Mucosa of rectum (tissue), 2 donors: ENCODE results near the gene WDR19.
"Not testable (repeated sequence)": the region's sequence is repeated elsewhere in the genome, so short reads cannot be mapped to it uniquely, and the experiment has no call there.

ENCODE experiments used
- H3K27ac ChIP-seq, 2 donors: one replicate each; pipeline ENCODE4 v1.7.0; 2013; ENCODE audit warnings: inconsistent platforms in 2 of 2, low read depth in 2 of 2, low read length in 2 of 2
- H3K27me3 ChIP-seq, 2 donors: one replicate each; pipeline ENCODE4 v1.7.0; 2013; ENCODE audit warnings: low read length in 2 of 2; ENCODE audit not compliant: control insufficient read depth in 2 of 2, insufficient read depth in 2 of 2
- H3K36me3 ChIP-seq, 2 donors: one replicate each; pipeline ENCODE4 v1.7.0; 2013; ENCODE audit warnings: low read length in 2 of 2; ENCODE audit not compliant: control insufficient read depth in 2 of 2, insufficient read depth in 2 of 2
- H3K4me1 ChIP-seq, 2 donors: one replicate each; pipeline ENCODE4 v1.7.0; 2013; ENCODE audit warnings: low read length in 2 of 2, mild to moderate bottlenecking in 1 of 2; ENCODE audit not compliant: control insufficient read depth in 2 of 2, insufficient read depth in 2 of 2
- H3K4me3 ChIP-seq, 2 donors: one replicate each; pipeline ENCODE4 v1.7.0; 2013; ENCODE audit warnings: low read length in 2 of 2
- H3K9ac ChIP-seq, 2 donors: one replicate each; pipeline ENCODE4 v1.7.0; 2013; ENCODE audit warnings: low read length in 2 of 2, low read depth in 1 of 2, mild to moderate bottlenecking in 1 of 2
- H3K9me3 ChIP-seq, 2 donors: one replicate each; pipeline ENCODE4 v1.7.0; 2013; ENCODE audit warnings: low read length in 2 of 2; ENCODE audit not compliant: control insufficient read depth in 2 of 2
- donor health status: healthy.
- donor health status: Normal muscosa, but diverticular disease.

The WDR19 gene

DNA sequence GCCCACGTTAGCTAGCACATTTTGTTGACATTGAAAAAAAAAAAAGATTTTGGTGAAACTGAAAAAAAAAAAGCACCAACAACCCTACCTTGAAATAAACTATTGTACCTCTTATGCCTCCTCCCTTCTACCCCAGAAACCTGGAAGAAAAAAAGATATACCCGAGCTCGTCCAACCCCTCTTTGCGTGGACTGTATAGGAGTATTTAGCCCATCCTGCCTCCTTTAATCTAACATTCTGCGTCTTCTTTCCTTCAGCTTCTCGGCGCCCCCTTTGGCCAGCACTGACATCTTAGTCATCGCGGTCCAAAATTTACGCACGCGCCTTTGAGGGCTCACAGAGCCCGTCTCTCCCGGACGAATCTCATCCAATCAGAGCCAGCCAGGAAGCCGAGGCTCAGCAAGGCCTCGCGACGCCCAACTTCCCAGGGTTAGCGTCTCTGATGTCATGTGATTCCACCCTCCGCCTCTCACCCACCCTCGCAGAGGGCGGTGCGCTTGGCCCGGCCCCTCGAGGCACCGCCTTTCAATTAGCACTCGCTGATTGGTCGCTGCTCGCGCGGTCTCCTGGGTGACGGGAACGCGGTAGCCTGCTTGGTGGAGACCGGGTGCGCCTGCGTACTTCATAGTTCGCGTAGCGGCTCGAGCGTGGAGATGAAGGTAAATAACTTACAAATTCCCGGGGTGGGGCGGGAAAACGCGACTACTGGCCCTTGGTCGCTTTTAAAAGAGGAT is at the start of gene WDR19:
Gene WDR19, plus strand, starts transcription at position 625 of the 734 bp plus-strand sequence. Its CDS starts 29 bp downstream, at position 654.
- no peaks in the 10 kb centered on the region for H3K36me3 ChIP-seq
- no peaks in the 10 kb centered on the region for H3K9me3 ChIP-seq
- H3K4me3 ChIP-seq: peak within 1 kb of the TSS; percentile 89 to 99
- H3K27ac ChIP-seq: peak within 1 kb of the TSS; percentile 55 to 63
- peaks cover 0 to 3% of the 10 kb centered on the region in 2 donors for H3K4me1 ChIP-seq
- H3K9ac ChIP-seq: peak within 1 kb of the TSS; percentile 71 to 74
- no peaks in the 10 kb centered on the region for H3K27me3 ChIP-seq

- Histone ChIP-seq H3K4me1 (peaks cover 0 to 7% of the 10 kb centered on the region in 2 donors), H3K27me3 (no peaks in the 10 kb centered on the region), H3K9me3 (no peaks in the 10 kb centered on the region), H3K36me3 (no peaks in the 10 kb centered on the region), H3K27ac (no peak overlapping the region), H3K9ac (no peak overlapping the region), H3K4me3 (no peak overlapping the region)
These were observed 48.7 kb upstream of the WDR19 start for GRCh38 chr4:39133623-39134022.

DNA sequence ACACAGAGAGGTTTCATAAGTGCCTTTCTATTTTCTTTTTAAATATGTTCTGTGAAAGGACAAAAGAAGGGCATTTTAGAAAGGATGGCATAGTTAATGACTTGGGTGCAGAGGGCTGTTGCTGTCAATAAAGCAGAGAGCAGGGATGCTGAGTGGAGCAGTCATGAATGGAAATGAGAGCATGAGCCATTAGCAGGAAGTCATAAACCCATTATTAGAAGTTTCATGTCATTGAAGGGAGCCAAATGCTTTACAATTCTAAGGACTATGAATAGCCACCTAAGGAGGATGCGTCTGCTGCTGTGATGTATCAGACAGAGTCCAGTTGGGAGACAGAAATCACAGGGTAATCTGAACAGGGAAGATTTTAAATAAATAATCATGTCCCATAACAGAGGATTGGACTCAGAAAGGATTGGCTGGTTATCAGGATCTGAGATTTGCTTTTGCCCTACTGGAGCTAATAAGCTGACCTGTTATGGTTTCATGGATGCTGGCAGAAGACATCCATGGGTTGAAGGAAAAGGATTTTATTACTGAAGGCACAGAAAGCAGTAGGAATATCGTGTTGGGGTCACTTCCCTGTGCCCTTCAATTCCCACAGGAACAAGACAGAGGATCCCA is 47.5 kb upstream of the WDR19 start:
- H3K27me3 ChIP-seq: no peaks in the 10 kb centered on the region
- H3K9ac ChIP-seq: no peak overlapping the region
- no peaks in the 10 kb centered on the region for H3K36me3 ChIP-seq
- H3K27ac ChIP-seq: no peak overlapping the region
- peak overlapping the region in 1 of 2 donors; percentile 16 for H3K4me3 ChIP-seq
- peaks cover 0 to 7% of the 10 kb centered on the region in 2 donors for H3K4me1 ChIP-seq
- H3K9me3 ChIP-seq: no peaks in the 10 kb centered on the region

DNA sequence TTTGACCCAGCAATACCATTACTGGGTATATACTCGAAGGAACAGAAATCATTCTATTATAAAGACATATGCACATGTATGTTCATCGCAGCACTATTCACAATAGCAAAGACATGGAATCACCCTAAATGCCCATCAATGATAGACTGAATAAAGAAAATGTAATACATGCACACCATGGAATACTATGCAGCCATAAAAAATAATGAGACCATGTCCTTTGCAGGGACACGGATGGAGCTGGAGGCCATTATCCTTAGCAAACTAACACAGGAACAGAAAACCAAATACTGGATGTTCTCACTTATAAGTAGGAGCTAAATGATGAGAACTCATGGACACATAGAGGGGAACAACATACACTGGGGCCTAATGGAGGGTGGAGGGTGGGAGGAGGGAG is 44.1 kb upstream of the WDR19 start:
- not testable (repeated sequence) for H3K27ac ChIP-seq, H3K9ac ChIP-seq, H3K4me3 ChIP-seq, H3K4me1 ChIP-seq, H3K9me3 ChIP-seq, H3K36me3 ChIP-seq, H3K27me3 ChIP-seq

DNA sequence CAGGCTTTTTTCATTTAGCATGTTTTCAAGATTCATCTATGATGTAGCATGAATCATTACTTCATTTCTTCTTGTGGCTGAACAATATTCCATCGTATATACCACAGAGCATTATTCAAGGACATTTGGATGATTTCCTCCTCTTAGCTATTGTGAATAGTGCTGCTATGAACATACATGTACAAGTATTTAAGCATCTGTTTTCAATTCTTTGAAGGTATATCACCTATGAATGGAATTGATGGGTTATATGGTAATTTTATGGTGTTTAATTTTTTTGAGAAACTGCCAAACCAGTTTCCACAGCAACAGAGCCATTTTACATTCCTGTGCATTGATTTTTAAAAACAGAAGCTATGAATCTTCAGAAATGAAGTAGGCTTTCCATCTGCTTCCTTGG is 36.1 kb upstream of the WDR19 start:
- no peaks in the 10 kb centered on the region for H3K9me3 ChIP-seq
- H3K4me1 ChIP-seq: no peaks in the 10 kb centered on the region
- no peaks in the 10 kb centered on the region for H3K27me3 ChIP-seq
- H3K36me3 ChIP-seq: no peaks in the 10 kb centered on the region
- no peak overlapping the region for H3K9ac ChIP-seq
- H3K27ac ChIP-seq: no peak overlapping the region
- H3K4me3 ChIP-seq: no peak overlapping the region

DNA sequence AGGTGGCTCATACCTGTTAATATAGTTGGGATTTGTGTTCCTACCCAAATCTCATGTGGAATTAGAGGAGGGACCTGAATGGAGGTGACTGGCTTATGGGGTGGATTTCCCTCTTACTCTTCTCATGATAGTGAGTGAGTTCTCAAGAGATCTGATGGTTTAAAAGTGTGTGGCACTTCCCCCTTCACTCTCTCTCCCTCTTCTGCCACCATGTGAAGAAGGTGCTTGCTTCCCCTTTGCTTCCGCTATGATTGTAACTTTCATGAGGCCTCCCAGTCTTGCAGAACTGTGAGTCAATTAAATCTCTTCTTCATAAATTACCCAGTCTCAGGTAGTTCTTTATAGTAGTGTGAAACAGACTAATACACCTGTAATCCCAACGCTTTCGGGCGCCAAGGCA is 28.3 kb upstream of the WDR19 start:
- Histone ChIP-seq H3K4me3 (no peak overlapping the region), H3K36me3 (no peaks in the 10 kb centered on the region), H3K9ac (no peak overlapping the region), H3K9me3 (no peaks in the 10 kb centered on the region), H3K27me3 (no peaks in the 10 kb centered on the region), H3K27ac (no peak overlapping the region), H3K4me1 (no peaks in the 10 kb centered on the region)

GRCh38 chr4:39157520-39157919 is 24.8 kb upstream of the WDR19 start:
- no peak overlapping the region for H3K27ac ChIP-seq
- H3K36me3 ChIP-seq: no peaks in the 10 kb centered on the region
- no peaks in the 10 kb centered on the region for H3K27me3 ChIP-seq
- no peaks in the 10 kb centered on the region for H3K9me3 ChIP-seq
- H3K9ac ChIP-seq: no peak overlapping the region
- no peak overlapping the region for H3K4me3 ChIP-seq
- no peaks in the 10 kb centered on the region for H3K4me1 ChIP-seq

GRCh38 chr4:39166177-39166576 is 16.2 kb upstream of the WDR19 start:
- Histone ChIP-seq H3K9me3 (no peaks in the 10 kb centered on the region), H3K4me1 (no peaks in the 10 kb centered on the region), H3K27ac (no peak overlapping the region), H3K27me3 (no peaks in the 10 kb centered on the region), H3K4me3 (no peak overlapping the region), H3K36me3 (no peaks in the 10 kb centered on the region), H3K9ac (no peak overlapping the region)

DNA sequence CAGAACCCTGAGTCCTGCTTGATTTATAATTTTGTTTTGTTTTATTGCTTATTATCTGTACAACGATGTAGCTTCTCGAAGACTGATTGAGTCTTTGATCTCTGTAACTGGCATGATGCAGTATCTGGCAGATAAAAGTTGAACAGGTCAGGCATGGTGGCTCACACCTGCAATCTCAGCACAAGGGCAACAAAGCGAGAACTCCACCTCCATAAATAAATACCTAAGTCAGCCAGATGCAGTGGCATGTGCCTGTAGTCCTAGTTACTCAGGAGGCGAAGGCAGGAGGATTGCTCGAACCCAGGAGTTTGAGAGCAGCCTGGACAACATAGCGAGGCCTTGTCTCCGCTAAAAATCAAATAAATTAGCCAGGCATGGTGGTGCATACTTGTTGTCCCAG is 15.7 kb upstream of the WDR19 start:
- H3K27ac ChIP-seq: no peak overlapping the region
- no peaks in the 10 kb centered on the region for H3K27me3 ChIP-seq
- no peaks in the 10 kb centered on the region for H3K4me1 ChIP-seq

DNA sequence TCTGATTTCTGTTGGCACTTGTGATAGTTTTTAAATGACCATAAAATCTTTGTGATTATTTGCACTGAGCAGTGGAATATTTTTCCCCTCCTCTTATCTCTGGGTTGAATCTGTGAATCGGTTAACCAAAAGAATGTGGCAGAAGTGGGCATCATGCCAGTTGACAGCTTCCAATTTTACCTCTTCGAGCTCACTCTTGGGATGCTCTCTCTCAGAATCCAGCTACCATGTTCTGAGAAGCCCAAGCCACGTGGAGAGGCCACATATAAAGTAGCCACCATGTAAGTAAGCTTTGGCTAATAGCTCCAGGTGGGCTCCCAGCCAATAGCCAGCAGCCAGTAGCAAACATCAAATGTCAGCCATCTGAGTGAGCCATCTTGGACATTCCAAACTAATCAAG is 12.9 kb upstream of the WDR19 start:
- Histone ChIP-seq H3K27ac (no peak overlapping the region), H3K9me3 (no peaks in the 10 kb centered on the region), H3K4me1 (no peaks in the 10 kb centered on the region), H3K9ac (no peak overlapping the region), H3K4me3 (no peak overlapping the region), H3K36me3 (no peaks in the 10 kb centered on the region), H3K27me3 (no peaks in the 10 kb centered on the region)

More for the DNA sequence above, 15.7 kb upstream of the WDR19 start:
- no peak overlapping the region for H3K4me3 ChIP-seq
- H3K9me3 ChIP-seq: no peaks in the 10 kb centered on the region
- H3K36me3 ChIP-seq: no peaks in the 10 kb centered on the region
- no peak overlapping the region for H3K9ac ChIP-seq
